AG04450 (cell line): ENCODE measurements around the gene BNC2. TPM values are rescaled to one million over a fixed set of nuclear protein-coding genes. Genes with fewer than 3 reads are reported as not detected.

Experiments
- CTCF ChIA-PET: fragments of 300-600, 350-600 bp; formaldehyde crosslinking; extraction: SDS; loops from one replicate; lab custom pipeline; 2022; ENCODE audit warnings: antibody characterized with exemption, inconsistent platforms; lab: Charles Lee
- POLR2A ChIA-PET: fragments of 350-600 bp; formaldehyde crosslinking; extraction: SDS; loops from one replicate; lab custom pipeline; 2021; ENCODE audit warnings: antibody characterized with exemption, inconsistent platforms; lab: Yijun Ruan, JAX
- DNase-seq: peaks from one replicate; pipeline ENCODE4 v3.0.0-alpha.2; 2011; ENCODE audit warnings: low read depth, low spot score
- H3K27ac ChIP-seq: one replicate; pipeline ENCODE4 v1.5.1; 2012; ENCODE audit warnings: low read depth, low read length, control low read depth
- H3K27me3 ChIP-seq: one replicate; pipeline ENCODE4 v1.6.0; 2012; ENCODE audit warnings: low read length; ENCODE audit not compliant: control insufficient read depth, insufficient read depth
- H3K4me3 ChIP-seq: 2 replicates; pipeline ENCODE4 v1.5.1; 2011; ENCODE audit warnings: mild to moderate bottlenecking, low read depth, low read length, control low read depth
- H3K9me3 ChIP-seq: 2 replicates; pipeline ENCODE4 v1.5.1; 2012; ENCODE audit warnings: low read length; ENCODE audit not compliant: control insufficient read depth, insufficient read depth
- polyA plus RNA-seq: library from polyadenylated mRNA; depleted of rRNA; stranded (reverse); fragments of >200 nt; gene quantifications from 2 replicates; pipeline ENCODE4 v1.2.3, GENCODE V29; 2011
- TF ChIP-seq, protein P1 (sequence below): IDR thresholded peaks from 2 replicates; pipeline ENCODE4 v1.5.1; 2011; ENCODE audit warnings: low read depth, low read length, control low read depth, inconsistent platforms

Gene BNC2
- polyA plus RNA-seq, 1 experiment: 49.0 TPM

DNA sequence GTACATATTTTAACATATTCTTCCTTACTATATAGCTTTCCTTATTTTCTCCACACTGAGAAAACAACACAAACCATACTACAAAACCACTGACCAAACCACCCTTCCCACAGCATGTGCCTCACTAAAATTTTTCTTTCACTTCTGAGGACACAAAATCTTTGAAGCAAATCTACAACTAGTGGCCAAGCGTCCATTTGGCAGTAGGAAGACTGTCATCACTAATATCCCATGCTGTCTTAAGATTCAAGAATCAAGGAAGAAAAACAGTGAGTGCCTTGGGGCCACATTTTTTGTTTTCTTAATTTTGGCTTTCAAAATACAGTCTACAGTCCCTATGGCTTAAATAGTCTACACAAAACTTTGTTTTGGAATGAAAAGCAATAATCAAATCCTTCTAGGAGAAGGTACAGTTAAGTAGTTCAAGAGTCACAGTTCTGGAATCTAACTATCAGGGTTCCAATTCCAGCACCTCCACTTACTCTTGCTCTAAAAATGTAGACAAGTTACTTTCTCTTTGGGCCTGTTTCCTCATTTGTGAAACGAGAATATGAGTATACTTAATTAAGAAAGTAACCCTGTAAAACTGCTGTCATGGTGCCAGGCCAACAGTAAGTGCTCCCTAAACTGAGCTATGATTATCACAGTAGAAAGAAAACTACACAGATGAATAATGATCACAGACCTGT is 227.9 kb downstream of the BNC2 start:
- TF ChIP-seq, protein P1, sequence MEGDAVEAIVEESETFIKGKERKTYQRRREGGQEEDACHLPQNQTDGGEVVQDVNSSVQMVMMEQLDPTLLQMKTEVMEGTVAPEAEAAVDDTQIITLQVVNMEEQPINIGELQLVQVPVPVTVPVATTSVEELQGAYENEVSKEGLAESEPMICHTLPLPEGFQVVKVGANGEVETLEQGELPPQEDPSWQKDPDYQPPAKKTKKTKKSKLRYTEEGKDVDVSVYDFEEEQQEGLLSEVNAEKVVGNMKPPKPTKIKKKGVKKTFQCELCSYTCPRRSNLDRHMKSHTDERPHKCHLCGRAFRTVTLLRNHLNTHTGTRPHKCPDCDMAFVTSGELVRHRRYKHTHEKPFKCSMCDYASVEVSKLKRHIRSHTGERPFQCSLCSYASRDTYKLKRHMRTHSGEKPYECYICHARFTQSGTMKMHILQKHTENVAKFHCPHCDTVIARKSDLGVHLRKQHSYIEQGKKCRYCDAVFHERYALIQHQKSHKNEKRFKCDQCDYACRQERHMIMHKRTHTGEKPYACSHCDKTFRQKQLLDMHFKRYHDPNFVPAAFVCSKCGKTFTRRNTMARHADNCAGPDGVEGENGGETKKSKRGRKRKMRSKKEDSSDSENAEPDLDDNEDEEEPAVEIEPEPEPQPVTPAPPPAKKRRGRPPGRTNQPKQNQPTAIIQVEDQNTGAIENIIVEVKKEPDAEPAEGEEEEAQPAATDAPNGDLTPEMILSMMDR: no peak
- Histone ChIP-seq H3K4me3 (no peak overlapping the region), H3K9me3 (no peaks in the 10 kb centered on the region), H3K27me3 (no peaks in the 10 kb centered on the region), H3K27ac (no peak overlapping the region)
- DNase-seq: no peak
- CTCF ChIA-PET: interaction anchor here (1.0 kb wide), 1 partner anchor 38 kb away, joined by 3 read pairs; no protein-coding TSS in a partner anchor
- POLR2A ChIA-PET: interaction anchor here (0.6 kb wide), 1 partner anchor 55 kb away, joined by 6 read pairs; no protein-coding TSS in a partner anchor

- DNase-seq: no peak
- Histone ChIP-seq H3K4me3 (no peak overlapping the region), H3K9me3 (no peaks in the 10 kb centered on the region), H3K27me3 (no peaks in the 10 kb centered on the region), H3K27ac (no peak overlapping the region)
- ChIA-PET POLR2A (no interaction called here), CTCF (no interaction called here)
- TF ChIP-seq, protein P1: no peak
Observed at GRCh38 chr9:16640649-16641048, 229.8 kb downstream of the BNC2 start.

DNA sequence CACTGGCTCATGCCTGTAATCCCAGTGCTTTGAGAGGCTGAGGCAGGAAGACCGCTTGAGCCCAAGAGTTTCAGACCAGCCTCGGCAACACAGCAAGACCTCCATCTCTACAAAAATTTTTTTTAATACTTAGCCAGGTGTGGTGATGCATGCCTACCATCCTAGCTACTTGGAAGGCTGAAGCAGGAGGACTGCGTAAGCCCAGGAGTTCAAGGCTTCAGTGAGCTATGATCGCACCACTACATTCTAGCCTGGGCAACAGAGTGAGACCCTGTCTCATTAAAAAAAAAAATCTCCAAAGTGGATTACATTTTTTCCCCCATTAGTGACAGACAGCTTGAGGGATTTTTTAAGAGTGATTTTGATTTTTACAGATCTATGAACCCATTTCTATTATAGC is 230.8 kb downstream of the BNC2 start:
- CTCF ChIA-PET: no interaction called here
- H3K27me3 ChIP-seq: no peaks in the 10 kb centered on the region
- H3K4me3 ChIP-seq: no peak overlapping the region
- no peak for DNase-seq
- TF ChIP-seq, protein P1: no peak
- POLR2A ChIA-PET: no interaction called here
- no peak overlapping the region for H3K27ac ChIP-seq
- H3K9me3 ChIP-seq: no peaks in the 10 kb centered on the region

DNA sequence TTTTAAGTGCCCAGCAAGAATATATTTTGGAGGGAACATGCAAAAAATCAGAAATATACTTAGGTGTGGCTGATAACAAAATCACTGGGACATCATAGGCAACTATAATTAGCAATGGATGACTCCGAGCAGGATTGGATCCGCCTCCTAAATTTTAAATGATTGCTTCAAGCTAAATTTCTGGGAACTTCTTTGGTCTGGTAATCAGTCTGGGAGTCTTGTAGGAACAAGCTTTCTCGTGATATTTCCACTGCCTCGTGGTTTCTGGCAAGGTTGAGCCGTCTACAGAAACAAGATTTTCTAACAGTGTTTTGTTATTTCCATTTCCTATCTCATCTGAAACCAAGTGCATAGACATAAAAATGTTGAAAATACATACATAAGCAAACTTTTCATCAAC is 232.6 kb downstream of the BNC2 start:
- ChIA-PET POLR2A (no interaction called here), CTCF (no interaction called here)
- no peak overlapping the region for H3K4me3 ChIP-seq
- no peak for DNase-seq
- no peaks in the 10 kb centered on the region for H3K27me3 ChIP-seq
- TF ChIP-seq, protein P1: no peak
- H3K27ac ChIP-seq: no peak overlapping the region
- no peaks in the 10 kb centered on the region for H3K9me3 ChIP-seq

GRCh38 chr9:16637218-16637617 is 233.3 kb downstream of the BNC2 start:
- DNase-seq: no peak
- no peak overlapping the region for H3K27ac ChIP-seq
- H3K9me3 ChIP-seq: no peaks in the 10 kb centered on the region
- TF ChIP-seq, protein P1: no peak
- no peak overlapping the region for H3K4me3 ChIP-seq
- ChIA-PET POLR2A (no interaction called here), CTCF (interaction anchor here (0.6 kb wide), 1 partner anchor 14 kb away, joined by 3 read pairs; no protein-coding TSS in a partner anchor)
- H3K27me3 ChIP-seq: no peaks in the 10 kb centered on the region
